Central memory CD8-positive, alpha-beta T cell (primary cell): Measurements from ENCODE around the gene OR51I1.

Experiments
- ATAC-seq: fragments of 150-1000 bp; cut with Tn5 transposase; replicated peaks from 2 replicates; pipeline ENCODE4 v1.10.0; 2022; ENCODE audit warnings: mild to moderate bottlenecking, moderate FRiP score, moderate number of reproducible peaks; ENCODE audit not compliant: poor library complexity, severe bottlenecking; ENCODE audit errors: extremely low read depth
- DNase-seq, 2 donors: peaks; one replicate each; pipeline ENCODE4 v3.0.0; 2021; ENCODE audit warnings: low spot score in 2 of 2
- H3K27ac Mint-ChIP-seq: one replicate; pipeline ENCODE4 v1.8.0; 2022; ENCODE audit warnings: low read depth, mild to moderate bottlenecking, moderate library complexity, mixed read lengths
- H3K27me3 Mint-ChIP-seq: one replicate; pipeline ENCODE4 v1.8.0; 2022; ENCODE audit warnings: mixed read lengths
- H3K36me3 Mint-ChIP-seq: one replicate; pipeline ENCODE4 v1.8.0; 2022; ENCODE audit warnings: mild to moderate bottlenecking, moderate library complexity, mixed read lengths; ENCODE audit not compliant: insufficient read depth
- H3K4me1 Mint-ChIP-seq: one replicate; pipeline ENCODE4 v1.8.0; 2022; ENCODE audit warnings: mixed read lengths
- H3K4me3 Mint-ChIP-seq: one replicate; pipeline ENCODE4 v1.8.0; 2022; ENCODE audit warnings: mild to moderate bottlenecking, moderate library complexity, mixed read lengths
- H3K9me3 Mint-ChIP-seq: one replicate; pipeline ENCODE4 v1.8.0; 2022; ENCODE audit warnings: mixed read lengths

Gene OR51I1

GRCh38 chr11:5443835-5444393 lies 2.6 kb upstream of the OR51I1 start:
- Mint-ChIP-seq H3K9me3 (no peaks in the 10 kb centered on the region), H3K36me3 (no peaks in the 10 kb centered on the region)

DNA sequence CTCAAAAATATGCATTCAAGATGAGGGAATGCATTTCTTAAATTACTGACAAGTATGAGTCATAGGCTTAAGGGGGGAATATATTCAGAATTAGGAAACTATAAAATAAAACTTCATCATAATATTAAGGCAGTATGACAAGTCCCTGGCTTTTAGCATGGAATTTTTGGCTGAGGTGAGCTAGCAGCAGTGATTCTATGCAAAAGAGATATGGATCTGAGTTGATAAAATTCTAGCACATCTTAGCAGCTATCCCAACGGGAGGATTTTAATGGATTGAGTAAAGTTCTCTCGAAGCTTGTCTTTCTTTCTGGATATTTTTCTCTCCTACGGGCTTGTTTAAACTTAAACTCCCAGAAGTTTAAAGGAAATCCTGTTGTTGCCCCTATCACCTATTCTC lies 18.2 kb downstream of the OR51I1 start:
- no peak overlapping the region for H3K4me3 Mint-ChIP-seq
- no peak overlapping the region for H3K27ac Mint-ChIP-seq
- H3K27me3 Mint-ChIP-seq = peaks cover 29% of the 10 kb centered on the region
- peaks cover 6% of the 10 kb centered on the region for H3K9me3 Mint-ChIP-seq
- H3K4me1 Mint-ChIP-seq = no peaks in the 10 kb centered on the region
- ATAC-seq (no peak), DNase-seq (no peak)
- H3K36me3 Mint-ChIP-seq = no peaks in the 10 kb centered on the region

More at GRCh38 chr11:5443835-5444393, 2.6 kb upstream of the OR51I1 start:
- Mint-ChIP-seq H3K4me3 (no peak overlapping the region), H3K4me1 (no peaks in the 10 kb centered on the region), H3K27ac (no peak overlapping the region), H3K27me3 (peaks cover 39% of the 10 kb centered on the region)
- DNase-seq (no peak), ATAC-seq (no peak)

GRCh38 chr11:5421811-5422210 lies 19.5 kb downstream of the OR51I1 start, which contains the start of gene OR51Q1:
TSS of gene OR51Q1 (plus strand) at chr11:5422111. CDS start at chr11:5422201, 90 bp downstream.
- H3K27ac Mint-ChIP-seq = no peak within 1 kb of the TSS
- H3K36me3 Mint-ChIP-seq = no peaks in the 10 kb centered on the region
- H3K27me3 Mint-ChIP-seq = peaks cover 29% of the 10 kb centered on the region
- H3K9me3 Mint-ChIP-seq = peaks cover 6% of the 10 kb centered on the region
- ATAC-seq (no peak), DNase-seq (no peak)
- no peak within 1 kb of the TSS for H3K4me3 Mint-ChIP-seq
- H3K4me1 Mint-ChIP-seq = no peaks in the 10 kb centered on the region

- H3K27me3 Mint-ChIP-seq = peaks cover 29% of the 10 kb centered on the region
- ATAC-seq = no peak
- no peak for DNase-seq
- no peaks in the 10 kb centered on the region for H3K4me1 Mint-ChIP-seq
- H3K9me3 Mint-ChIP-seq = peaks cover 6% of the 10 kb centered on the region
- no peak overlapping the region for H3K27ac Mint-ChIP-seq
- no peak overlapping the region for H3K4me3 Mint-ChIP-seq
- no peaks in the 10 kb centered on the region for H3K36me3 Mint-ChIP-seq
These were observed 20.3 kb downstream of the OR51I1 start for GRCh38 chr11:5420993-5421392.

GRCh38 chr11:5405173-5405572 lies 36.1 kb downstream of the OR51I1 start:
- Mint-ChIP-seq H3K36me3 (no peaks in the 10 kb centered on the region), H3K4me1 (no peaks in the 10 kb centered on the region), H3K27me3 (peaks cover 36% of the 10 kb centered on the region), H3K4me3 (no peak overlapping the region), H3K9me3 (peaks cover 10% of the 10 kb centered on the region), H3K27ac (no peak overlapping the region)
- ATAC-seq (no peak), DNase-seq (no peak)

- ATAC-seq = no peak
- H3K27ac Mint-ChIP-seq = no peak overlapping the region
- H3K36me3 Mint-ChIP-seq = no peaks in the 10 kb centered on the region
- peaks cover 10% of the 10 kb centered on the region for H3K9me3 Mint-ChIP-seq
- no peak overlapping the region for H3K4me3 Mint-ChIP-seq
- no peaks in the 10 kb centered on the region for H3K4me1 Mint-ChIP-seq
- DNase-seq = no peak
- H3K27me3 Mint-ChIP-seq = peaks cover 10% of the 10 kb centered on the region
These were observed 42.4 kb downstream of the OR51I1 start for GRCh38 chr11:5398936-5399335.

GRCh38 chr11:5394091-5394490 lies 47.2 kb downstream of the OR51I1 start:
- Mint-ChIP-seq H3K4me1 (no peaks in the 10 kb centered on the region), H3K4me3 (no peak overlapping the region), H3K36me3 (no peaks in the 10 kb centered on the region), H3K27me3 (peaks cover 10% of the 10 kb centered on the region), H3K9me3 (no peaks in the 10 kb centered on the region), H3K27ac (no peak overlapping the region)
- ATAC-seq (no peak), DNase-seq (no peak)
